ENCODE results near the gene FOSB.

DNA sequence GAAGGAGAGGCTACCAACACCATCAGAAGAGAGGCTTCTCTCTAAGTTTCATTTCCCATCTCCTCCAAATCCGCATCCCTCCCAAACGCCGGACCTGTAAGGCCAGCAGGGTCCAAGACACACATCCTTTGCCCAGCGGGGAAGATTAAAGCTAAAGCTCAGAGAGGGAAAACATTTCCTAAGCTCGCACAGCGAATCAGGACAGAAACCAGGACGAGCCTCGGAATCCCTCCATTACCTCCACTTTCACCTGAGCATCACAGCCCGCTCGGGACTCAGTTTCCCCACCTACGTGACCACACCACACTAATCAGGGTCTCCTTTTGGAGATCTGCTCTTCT is 711 bp upstream of the FOSB start:
- TF ChIP-seq ZNF263 (CRISPR knock-in tag; IDR thresholded peaks at IDR 0.05; ENCODE audit: low read depth) (no peak), ZBTB21 (CRISPR knock-in tag; IDR thresholded peaks at IDR 0.05; ENCODE audit: borderline replicate concordance) (no peak), ETV6 (CRISPR knock-in tag; IDR thresholded peaks at IDR 0.05) (no peak), CBFB (CRISPR knock-in tag; IDR thresholded peaks at IDR 0.05; ENCODE audit: low read depth) (no peak)
- TF ChIP-seq, protein P1, sequence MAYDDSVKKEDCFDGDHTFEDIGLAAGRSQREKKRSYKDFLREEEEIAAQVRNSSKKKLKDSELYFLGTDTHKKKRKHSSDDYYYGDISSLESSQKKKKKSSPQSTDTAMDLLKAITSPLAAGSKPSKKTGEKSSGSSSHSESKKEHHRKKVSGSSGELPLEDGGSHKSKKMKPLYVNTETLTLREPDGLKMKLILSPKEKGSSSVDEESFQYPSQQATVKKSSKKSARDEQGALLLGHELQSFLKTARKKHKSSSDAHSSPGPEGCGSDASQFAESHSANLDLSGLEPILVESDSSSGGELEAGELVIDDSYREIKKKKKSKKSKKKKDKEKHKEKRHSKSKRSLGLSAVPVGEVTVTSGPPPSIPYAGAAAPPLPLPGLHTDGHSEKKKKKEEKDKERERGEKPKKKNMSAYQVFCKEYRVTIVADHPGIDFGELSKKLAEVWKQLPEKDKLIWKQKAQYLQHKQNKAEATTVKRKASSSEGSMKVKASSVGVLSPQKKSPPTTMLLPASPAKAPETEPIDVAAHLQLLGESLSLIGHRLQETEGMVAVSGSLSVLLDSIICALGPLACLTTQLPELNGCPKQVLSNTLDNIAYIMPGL (CRISPR knock-in tag; IDR thresholded peaks at IDR 0.05) = no peak
- TF ChIP-seq, protein P2, sequence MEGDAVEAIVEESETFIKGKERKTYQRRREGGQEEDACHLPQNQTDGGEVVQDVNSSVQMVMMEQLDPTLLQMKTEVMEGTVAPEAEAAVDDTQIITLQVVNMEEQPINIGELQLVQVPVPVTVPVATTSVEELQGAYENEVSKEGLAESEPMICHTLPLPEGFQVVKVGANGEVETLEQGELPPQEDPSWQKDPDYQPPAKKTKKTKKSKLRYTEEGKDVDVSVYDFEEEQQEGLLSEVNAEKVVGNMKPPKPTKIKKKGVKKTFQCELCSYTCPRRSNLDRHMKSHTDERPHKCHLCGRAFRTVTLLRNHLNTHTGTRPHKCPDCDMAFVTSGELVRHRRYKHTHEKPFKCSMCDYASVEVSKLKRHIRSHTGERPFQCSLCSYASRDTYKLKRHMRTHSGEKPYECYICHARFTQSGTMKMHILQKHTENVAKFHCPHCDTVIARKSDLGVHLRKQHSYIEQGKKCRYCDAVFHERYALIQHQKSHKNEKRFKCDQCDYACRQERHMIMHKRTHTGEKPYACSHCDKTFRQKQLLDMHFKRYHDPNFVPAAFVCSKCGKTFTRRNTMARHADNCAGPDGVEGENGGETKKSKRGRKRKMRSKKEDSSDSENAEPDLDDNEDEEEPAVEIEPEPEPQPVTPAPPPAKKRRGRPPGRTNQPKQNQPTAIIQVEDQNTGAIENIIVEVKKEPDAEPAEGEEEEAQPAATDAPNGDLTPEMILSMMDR (IDR thresholded peaks at IDR 0.05) = no peak
- TF ChIP-seq, protein P3, sequence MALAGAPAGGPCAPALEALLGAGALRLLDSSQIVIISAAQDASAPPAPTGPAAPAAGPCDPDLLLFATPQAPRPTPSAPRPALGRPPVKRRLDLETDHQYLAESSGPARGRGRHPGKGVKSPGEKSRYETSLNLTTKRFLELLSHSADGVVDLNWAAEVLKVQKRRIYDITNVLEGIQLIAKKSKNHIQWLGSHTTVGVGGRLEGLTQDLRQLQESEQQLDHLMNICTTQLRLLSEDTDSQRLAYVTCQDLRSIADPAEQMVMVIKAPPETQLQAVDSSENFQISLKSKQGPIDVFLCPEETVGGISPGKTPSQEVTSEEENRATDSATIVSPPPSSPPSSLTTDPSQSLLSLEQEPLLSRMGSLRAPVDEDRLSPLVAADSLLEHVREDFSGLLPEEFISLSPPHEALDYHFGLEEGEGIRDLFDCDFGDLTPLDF (CRISPR knock-in tag; IDR thresholded peaks at IDR 0.05) = no peak
- TF ChIP-seq, protein P4, sequence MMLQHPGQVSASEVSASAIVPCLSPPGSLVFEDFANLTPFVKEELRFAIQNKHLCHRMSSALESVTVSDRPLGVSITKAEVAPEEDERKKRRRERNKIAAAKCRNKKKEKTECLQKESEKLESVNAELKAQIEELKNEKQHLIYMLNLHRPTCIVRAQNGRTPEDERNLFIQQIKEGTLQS (CRISPR knock-in tag; conservative IDR thresholded peaks at IDR 0.05) = no peak
- TF ChIP-seq, protein P5, sequence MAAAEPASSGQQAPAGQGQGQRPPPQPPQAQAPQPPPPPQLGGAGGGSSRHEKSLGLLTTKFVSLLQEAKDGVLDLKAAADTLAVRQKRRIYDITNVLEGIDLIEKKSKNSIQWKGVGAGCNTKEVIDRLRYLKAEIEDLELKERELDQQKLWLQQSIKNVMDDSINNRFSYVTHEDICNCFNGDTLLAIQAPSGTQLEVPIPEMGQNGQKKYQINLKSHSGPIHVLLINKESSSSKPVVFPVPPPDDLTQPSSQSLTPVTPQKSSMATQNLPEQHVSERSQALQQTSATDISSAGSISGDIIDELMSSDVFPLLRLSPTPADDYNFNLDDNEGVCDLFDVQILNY (CRISPR knock-in tag; IDR thresholded peaks at IDR 0.05) = no peak
- TF ChIP-seq, protein P6, sequence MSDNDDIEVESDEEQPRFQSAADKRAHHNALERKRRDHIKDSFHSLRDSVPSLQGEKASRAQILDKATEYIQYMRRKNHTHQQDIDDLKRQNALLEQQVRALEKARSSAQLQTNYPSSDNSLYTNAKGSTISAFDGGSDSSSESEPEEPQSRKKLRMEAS (CRISPR knock-in tag; IDR thresholded peaks at IDR 0.05) = no peak
- TF ChIP-seq, protein P7, sequence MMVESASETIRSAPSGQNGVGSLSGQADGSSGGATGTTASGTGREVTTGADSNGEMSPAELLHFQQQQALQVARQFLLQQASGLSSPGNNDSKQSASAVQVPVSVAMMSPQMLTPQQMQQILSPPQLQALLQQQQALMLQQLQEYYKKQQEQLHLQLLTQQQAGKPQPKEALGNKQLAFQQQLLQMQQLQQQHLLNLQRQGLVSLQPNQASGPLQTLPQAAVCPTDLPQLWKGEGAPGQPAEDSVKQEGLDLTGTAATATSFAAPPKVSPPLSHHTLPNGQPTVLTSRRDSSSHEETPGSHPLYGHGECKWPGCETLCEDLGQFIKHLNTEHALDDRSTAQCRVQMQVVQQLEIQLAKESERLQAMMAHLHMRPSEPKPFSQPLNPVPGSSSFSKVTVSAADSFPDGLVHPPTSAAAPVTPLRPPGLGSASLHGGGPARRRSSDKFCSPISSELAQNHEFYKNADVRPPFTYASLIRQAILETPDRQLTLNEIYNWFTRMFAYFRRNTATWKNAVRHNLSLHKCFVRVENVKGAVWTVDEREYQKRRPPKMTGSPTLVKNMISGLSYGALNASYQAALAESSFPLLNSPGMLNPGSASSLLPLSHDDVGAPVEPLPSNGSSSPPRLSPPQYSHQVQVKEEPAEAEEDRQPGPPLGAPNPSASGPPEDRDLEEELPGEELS (CRISPR knock-in tag; IDR thresholded peaks at IDR 0.05) = no peak
